B cell (primary cell): Measurements from ENCODE around the gene KIRREL3.

Experiments used
- CTCF ChIP-seq: fragments of 200-600 bp; IDR thresholded peaks from one replicate; pipeline ENCODE4 v1.8.0; 2022; ENCODE audit warnings: antibody characterized with exemption, mild to moderate bottlenecking
- EZH2 ChIP-seq: IDR thresholded peaks from 2 replicates; pipeline ENCODE4 v1.6.1; 2012; ENCODE audit warnings: borderline replicate concordance, low read depth, mild to moderate bottlenecking, moderate library complexity, low read length; ENCODE audit not compliant: insufficient read depth, poor library complexity, severe bottlenecking

GRCh38 chr11:126896025-126896424, 104.5 kb downstream of the KIRREL3 start:
- TF ChIP-seq CTCF = no peak
- TF ChIP-seq EZH2 = no peak
